ENCODE measurements around the gene ELAVL4. TPM values are rescaled to one million over a fixed set of nuclear protein-coding genes. Genes with fewer than 3 reads are reported as not detected.

ELAVL4 gene
- total RNA-seq, 4 donors from 2014 or later: 0.18 TPM; not detected in 3

- peaks cover 3% of the 10 kb centered on the region for H3K27me3 ChIP-seq
- TF ChIP-seq CTCF (IDR thresholded peaks at IDR 0.05) (no peak), EP300 (IDR thresholded peaks at IDR 0.05) (no peak), POLR2AphosphoS5 (IDR thresholded peaks at IDR 0.05) (no peak), POLR2A (IDR thresholded peaks at IDR 0.05) (no peak)
- no peaks in the 10 kb centered on the region for H3K9me3 ChIP-seq
- no peaks in the 10 kb centered on the region for H3K4me1 ChIP-seq
- no peak overlapping the region for H3K4me3 ChIP-seq
- DNase-seq (ENCODE audit: low spot score in 2 of 2): no peak
- H3K36me3 ChIP-seq: no peaks in the 10 kb centered on the region
- no peak overlapping the region for H3K27ac ChIP-seq
Observed at GRCh38 chr1:50097791-50098190, 10.9 kb upstream of the ELAVL4 start.

- Histone ChIP-seq H3K27ac (no peak overlapping the region), H3K4me3 (no peak overlapping the region), H3K9me3 (no peaks in the 10 kb centered on the region), H3K27me3 (peaks cover 3% of the 10 kb centered on the region), H3K4me1 (no peaks in the 10 kb centered on the region), H3K36me3 (no peaks in the 10 kb centered on the region)
- WGBS: 67% methylated on average over 2 of the region's 2 CpGs
- TF ChIP-seq EP300 (IDR thresholded peaks at IDR 0.05): no peak
- TF ChIP-seq POLR2A (IDR thresholded peaks at IDR 0.05): no peak
- no peak for TF ChIP-seq POLR2AphosphoS5 (IDR thresholded peaks at IDR 0.05)
- no peak for TF ChIP-seq CTCF (IDR thresholded peaks at IDR 0.05)
- no peak for DNase-seq (ENCODE audit: low spot score in 2 of 2)
Observed at GRCh38 chr1:50098591-50099021, 10.1 kb upstream of the ELAVL4 start.

GRCh38 chr1:50099654-50100053, 9.1 kb upstream of the ELAVL4 start:
- TF ChIP-seq POLR2AphosphoS5 (IDR thresholded peaks at IDR 0.05) (no peak), EP300 (IDR thresholded peaks at IDR 0.05) (no peak), CTCF (IDR thresholded peaks at IDR 0.05) (no peak), POLR2A (IDR thresholded peaks at IDR 0.05) (no peak)
- H3K9me3 ChIP-seq: no peaks in the 10 kb centered on the region
- WGBS: 71% methylated on average over 1 of the region's 1 CpG
- H3K27ac ChIP-seq: no peak overlapping the region
- no peaks in the 10 kb centered on the region for H3K27me3 ChIP-seq
- no peak for DNase-seq (ENCODE audit: low spot score in 2 of 2)
- no peaks in the 10 kb centered on the region for H3K4me1 ChIP-seq
- H3K4me3 ChIP-seq: no peak overlapping the region
- no peaks in the 10 kb centered on the region for H3K36me3 ChIP-seq

GRCh38 chr1:50103615-50104081, 5.1 kb upstream of the ELAVL4 start:
- TF ChIP-seq CTCF (IDR thresholded peaks at IDR 0.05) (no peak), EP300 (IDR thresholded peaks at IDR 0.05) (no peak), POLR2AphosphoS5 (IDR thresholded peaks at IDR 0.05) (no peak), POLR2A (IDR thresholded peaks at IDR 0.05) (no peak)
- no peaks in the 10 kb centered on the region for H3K36me3 ChIP-seq
- no peak overlapping the region for H3K4me3 ChIP-seq
- H3K27me3 ChIP-seq: peaks cover 12% of the 10 kb centered on the region
- no peaks in the 10 kb centered on the region for H3K9me3 ChIP-seq
- no peaks in the 10 kb centered on the region for H3K4me1 ChIP-seq
- no peak overlapping the region for H3K27ac ChIP-seq
- 64% methylated on average over 7 of the region's 7 CpGs for whole genome bisulfite sequencing
- DNase-seq (ENCODE audit: low spot score in 2 of 2): no peak

GRCh38 chr1:50105433-50105832, 3.3 kb upstream of the ELAVL4 start:
- Histone ChIP-seq H3K27ac (no peak overlapping the region), H3K9me3 (no peaks in the 10 kb centered on the region), H3K4me3 (no peak overlapping the region), H3K27me3 (peaks cover 26% of the 10 kb centered on the region), H3K36me3 (no peaks in the 10 kb centered on the region), H3K4me1 (peaks cover 2% of the 10 kb centered on the region)
- no peak for DNase-seq (ENCODE audit: low spot score in 2 of 2)
- WGBS: 81% methylated on average over 3 of the region's 3 CpGs
- no peak for TF ChIP-seq CTCF (IDR thresholded peaks at IDR 0.05)
- no peak for TF ChIP-seq POLR2AphosphoS5 (IDR thresholded peaks at IDR 0.05)
- no peak for TF ChIP-seq POLR2A (IDR thresholded peaks at IDR 0.05)
- no peak for TF ChIP-seq EP300 (IDR thresholded peaks at IDR 0.05)
